ENCODE measurements around the gene SLX4IP.

DNA sequence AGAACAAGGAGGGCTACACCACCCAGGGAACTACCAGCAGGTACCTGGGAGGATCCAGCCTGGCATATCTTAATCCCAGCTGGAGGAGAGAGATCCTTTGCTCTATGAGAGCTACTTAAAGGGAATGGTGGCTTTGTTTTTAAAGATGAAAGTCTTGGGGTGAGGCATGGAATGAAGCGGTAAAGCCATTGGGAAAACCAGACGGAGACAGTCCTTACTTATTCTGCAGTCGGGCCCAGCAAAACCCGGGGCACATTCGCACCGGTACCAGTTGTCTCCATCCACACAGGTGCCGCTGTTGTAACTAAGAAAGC, 208.4 kb downstream of the SLX4IP start:
- TF ChIP-seq, protein P1, sequence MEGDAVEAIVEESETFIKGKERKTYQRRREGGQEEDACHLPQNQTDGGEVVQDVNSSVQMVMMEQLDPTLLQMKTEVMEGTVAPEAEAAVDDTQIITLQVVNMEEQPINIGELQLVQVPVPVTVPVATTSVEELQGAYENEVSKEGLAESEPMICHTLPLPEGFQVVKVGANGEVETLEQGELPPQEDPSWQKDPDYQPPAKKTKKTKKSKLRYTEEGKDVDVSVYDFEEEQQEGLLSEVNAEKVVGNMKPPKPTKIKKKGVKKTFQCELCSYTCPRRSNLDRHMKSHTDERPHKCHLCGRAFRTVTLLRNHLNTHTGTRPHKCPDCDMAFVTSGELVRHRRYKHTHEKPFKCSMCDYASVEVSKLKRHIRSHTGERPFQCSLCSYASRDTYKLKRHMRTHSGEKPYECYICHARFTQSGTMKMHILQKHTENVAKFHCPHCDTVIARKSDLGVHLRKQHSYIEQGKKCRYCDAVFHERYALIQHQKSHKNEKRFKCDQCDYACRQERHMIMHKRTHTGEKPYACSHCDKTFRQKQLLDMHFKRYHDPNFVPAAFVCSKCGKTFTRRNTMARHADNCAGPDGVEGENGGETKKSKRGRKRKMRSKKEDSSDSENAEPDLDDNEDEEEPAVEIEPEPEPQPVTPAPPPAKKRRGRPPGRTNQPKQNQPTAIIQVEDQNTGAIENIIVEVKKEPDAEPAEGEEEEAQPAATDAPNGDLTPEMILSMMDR (conservative IDR thresholded peaks at IDR 0.05 in 1 of 2, IDR thresholded peaks at IDR 0.05 in 1 of 2; ENCODE audit: low read depth in 1 of 2, low read length in 2 of 2): no peak
- no peak for TF ChIP-seq EZH2 (IDR thresholded peaks at IDR 0.05; ENCODE audit: low read length, missing control alignments)
